Keratinocyte (primary cell): Measurements from ENCODE around the gene HPCAL4.

Experiments used
- CTCF ChIP-seq, 3 experiments: IDR thresholded peaks in 1 of 3; conservative IDR thresholded peaks in 1 of 3; optimal IDR thresholded peaks in 1 of 3; 2 replicates in 2 of 3; 3 replicates in 1 of 3; pipeline versions ENCODE3 to v1.5.1; 2011; ENCODE audit warnings: low read length in 3 of 3, mild to moderate bottlenecking in 3 of 3, moderate library complexity in 2 of 3, control low read depth in 1 of 3, inconsistent platforms in 1 of 3; ENCODE audit not compliant: insufficient read depth in 2 of 3; ENCODE audit errors: extremely low read depth in 1 of 3
- EZH2 ChIP-seq: IDR thresholded peaks from one replicate; pipeline ENCODE4 v1.6.1; 2012; ENCODE audit warnings: inconsistent platforms, mild to moderate bottlenecking, low read length, moderate library complexity

DNA sequence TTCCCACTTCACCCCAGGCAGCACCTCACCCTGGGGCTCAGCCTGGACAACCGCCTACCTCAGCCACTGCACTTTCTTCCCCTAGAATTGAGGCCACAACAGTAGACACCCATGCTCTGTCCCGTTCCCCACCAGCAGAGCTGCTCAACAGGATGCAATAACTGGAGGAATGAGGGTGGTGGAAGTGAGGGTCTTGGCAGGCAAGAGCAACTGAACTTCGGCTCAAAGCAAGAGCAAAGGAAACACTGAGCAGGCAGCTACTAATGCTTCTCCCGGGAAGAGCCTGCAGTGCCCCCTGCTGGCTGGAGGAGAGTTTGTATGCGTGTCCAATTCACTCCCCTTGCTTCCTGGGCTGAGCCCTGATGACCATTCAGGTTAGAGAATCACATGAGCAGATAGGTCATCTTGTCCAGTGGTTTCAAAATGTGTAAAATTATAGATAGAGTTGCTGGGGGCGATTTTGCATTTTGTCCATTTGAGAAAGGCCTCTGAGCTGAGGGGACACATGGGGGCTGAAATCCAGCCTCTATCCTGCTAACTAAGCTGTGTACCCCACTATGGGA lies 33.2 kb downstream of the HPCAL4 start:
- TF ChIP-seq CTCF (optimal IDR thresholded peaks at IDR 0.05 in 1 of 3, IDR thresholded peaks at IDR 0.05 in 1 of 3, conservative IDR thresholded peaks at IDR 0.05 in 1 of 3; ENCODE audit: extremely low read depth in 1 of 3, insufficient read depth in 2 of 3, low read length in 3 of 3): peak; percentile 87 to 94 (median 89)
- TF ChIP-seq EZH2: no peak
